Right atrium auricular region (tissue), 2 donors: Measurements from ENCODE around the gene TBPL1. TPM values are rescaled to one million over a fixed set of nuclear protein-coding genes. Genes with fewer than 3 reads are reported as not detected.
A peak's percentile ranks its signal among the peaks of the same experiment; 100 is the strongest.

Experiments
- DNase-seq: peaks from one replicate; pipeline ENCODE4 v3.0.0-alpha.2; 2019; ENCODE audit warnings: low spot score
- H3K27ac ChIP-seq, 2 donors: fragments of 200-600 bp; sonication (generic); 1 replicate in 1 of 2; 2 replicates in 1 of 2; pipeline ENCODE4 v1.5.1; 2016 to 2019
- H3K27me3 ChIP-seq, 2 donors: fragments of 200-600 bp; sonication (generic); one replicate each; pipeline versions ENCODE4 v1.5.1 to v1.6.0; 2017 to 2019
- H3K36me3 ChIP-seq: fragments of 200-600 bp; sonication (generic); one replicate; pipeline ENCODE4 v1.5.1; 2016
- H3K4me1 ChIP-seq, 2 donors: fragments of 200-600 bp; sonication (generic); one replicate each; pipeline versions ENCODE4 v1.5.1 to v1.6.0; 2017 to 2019
- H3K4me3 ChIP-seq, 2 donors: fragments of 200-600 bp; sonication (generic); 1 replicate in 1 of 2; 2 replicates in 1 of 2; pipeline ENCODE4 v1.5.1; 2017 to 2019; ENCODE audit warnings: mild to moderate bottlenecking in 1 of 2, moderate library complexity in 1 of 2
- H3K9me3 ChIP-seq, 2 donors: fragments of 200-600 bp; sonication (generic); one replicate each; pipeline ENCODE4 v1.5.1; 2019
- total RNA-seq, 2 donors: library from RNA; depleted of rRNA; stranded (reverse); fragments of >200 nt; gene quantifications; one replicate each; pipeline ENCODE4 v1.1.0, GENCODE V29; 2016
- TF ChIP-seq, protein P1 (sequence below), 2 donors: fragments of 200-600 bp; sonication (generic); IDR thresholded peaks; one replicate each; pipeline ENCODE4 v1.5.1; 2019; ENCODE audit warnings: antibody characterized with exemption in 2 of 2

The TBPL1 gene
- total RNA-seq, 2 donors from 2014 or later = 18.9 to 22.6 TPM

DNA sequence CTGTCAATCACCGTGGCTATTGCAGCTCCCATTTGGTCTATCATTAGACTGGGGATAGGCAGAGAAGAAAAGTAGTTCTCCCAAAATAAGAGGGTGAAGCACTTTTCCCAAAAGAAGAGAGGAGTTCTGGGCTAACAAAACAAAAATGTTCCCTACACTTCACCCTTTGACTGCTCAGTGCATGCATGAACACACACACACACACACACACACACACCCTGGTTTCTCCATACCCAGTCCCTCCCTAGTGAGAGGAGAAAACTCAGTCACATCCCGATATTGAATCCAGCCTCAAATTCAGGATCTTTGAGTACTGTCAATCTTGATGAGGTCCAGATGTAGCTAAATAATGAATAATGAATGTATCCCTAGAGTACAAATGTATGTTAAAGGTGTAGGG is 4.6 kb upstream of the TBPL1 start:
- DNase-seq = no peak
- Histone ChIP-seq H3K9me3 (no peaks in the 10 kb centered on the region), H3K27ac (no peak overlapping the region), H3K27me3 (no peaks in the 10 kb centered on the region), H3K36me3 (no peaks in the 10 kb centered on the region), H3K4me3 (no peak overlapping the region), H3K4me1 (peaks cover 0 to 12% of the 10 kb centered on the region in 2 donors)
- TF ChIP-seq, protein P1, sequence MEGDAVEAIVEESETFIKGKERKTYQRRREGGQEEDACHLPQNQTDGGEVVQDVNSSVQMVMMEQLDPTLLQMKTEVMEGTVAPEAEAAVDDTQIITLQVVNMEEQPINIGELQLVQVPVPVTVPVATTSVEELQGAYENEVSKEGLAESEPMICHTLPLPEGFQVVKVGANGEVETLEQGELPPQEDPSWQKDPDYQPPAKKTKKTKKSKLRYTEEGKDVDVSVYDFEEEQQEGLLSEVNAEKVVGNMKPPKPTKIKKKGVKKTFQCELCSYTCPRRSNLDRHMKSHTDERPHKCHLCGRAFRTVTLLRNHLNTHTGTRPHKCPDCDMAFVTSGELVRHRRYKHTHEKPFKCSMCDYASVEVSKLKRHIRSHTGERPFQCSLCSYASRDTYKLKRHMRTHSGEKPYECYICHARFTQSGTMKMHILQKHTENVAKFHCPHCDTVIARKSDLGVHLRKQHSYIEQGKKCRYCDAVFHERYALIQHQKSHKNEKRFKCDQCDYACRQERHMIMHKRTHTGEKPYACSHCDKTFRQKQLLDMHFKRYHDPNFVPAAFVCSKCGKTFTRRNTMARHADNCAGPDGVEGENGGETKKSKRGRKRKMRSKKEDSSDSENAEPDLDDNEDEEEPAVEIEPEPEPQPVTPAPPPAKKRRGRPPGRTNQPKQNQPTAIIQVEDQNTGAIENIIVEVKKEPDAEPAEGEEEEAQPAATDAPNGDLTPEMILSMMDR (IDR thresholded peaks at IDR 0.05) = no peak

DNA sequence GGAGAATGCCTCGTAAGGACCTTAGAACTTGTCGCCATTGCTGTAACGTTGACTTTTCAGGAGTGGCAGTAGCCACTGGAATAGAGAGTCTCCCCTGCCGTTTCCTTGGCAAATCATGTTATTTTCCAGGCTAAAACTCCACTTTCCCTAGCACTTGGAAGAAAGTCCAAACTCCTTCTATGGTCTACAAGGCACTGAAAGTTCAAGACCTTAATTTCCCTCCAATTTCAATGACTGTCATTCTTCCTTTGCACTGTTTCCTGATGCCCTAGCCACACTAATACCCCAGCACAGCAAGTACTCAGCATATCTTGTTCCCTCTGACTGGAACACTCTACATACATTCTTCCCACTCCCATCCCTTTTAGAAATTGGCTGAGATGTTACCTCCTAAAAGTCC is 1.8 kb upstream of the TBPL1 start:
- peaks cover 0 to 31% of the 10 kb centered on the region in 2 donors for H3K4me1 ChIP-seq
- H3K27ac ChIP-seq = peak overlapping the region; percentile 97
- no peaks in the 10 kb centered on the region for H3K27me3 ChIP-seq
- no peaks in the 10 kb centered on the region for H3K36me3 ChIP-seq
- TF ChIP-seq, protein P1 (IDR thresholded peaks at IDR 0.05) = no peak
- DNase-seq = no peak
- H3K9me3 ChIP-seq = no peaks in the 10 kb centered on the region
- H3K4me3 ChIP-seq = peak overlapping the region in 1 of 2 donors; percentile 94

DNA sequence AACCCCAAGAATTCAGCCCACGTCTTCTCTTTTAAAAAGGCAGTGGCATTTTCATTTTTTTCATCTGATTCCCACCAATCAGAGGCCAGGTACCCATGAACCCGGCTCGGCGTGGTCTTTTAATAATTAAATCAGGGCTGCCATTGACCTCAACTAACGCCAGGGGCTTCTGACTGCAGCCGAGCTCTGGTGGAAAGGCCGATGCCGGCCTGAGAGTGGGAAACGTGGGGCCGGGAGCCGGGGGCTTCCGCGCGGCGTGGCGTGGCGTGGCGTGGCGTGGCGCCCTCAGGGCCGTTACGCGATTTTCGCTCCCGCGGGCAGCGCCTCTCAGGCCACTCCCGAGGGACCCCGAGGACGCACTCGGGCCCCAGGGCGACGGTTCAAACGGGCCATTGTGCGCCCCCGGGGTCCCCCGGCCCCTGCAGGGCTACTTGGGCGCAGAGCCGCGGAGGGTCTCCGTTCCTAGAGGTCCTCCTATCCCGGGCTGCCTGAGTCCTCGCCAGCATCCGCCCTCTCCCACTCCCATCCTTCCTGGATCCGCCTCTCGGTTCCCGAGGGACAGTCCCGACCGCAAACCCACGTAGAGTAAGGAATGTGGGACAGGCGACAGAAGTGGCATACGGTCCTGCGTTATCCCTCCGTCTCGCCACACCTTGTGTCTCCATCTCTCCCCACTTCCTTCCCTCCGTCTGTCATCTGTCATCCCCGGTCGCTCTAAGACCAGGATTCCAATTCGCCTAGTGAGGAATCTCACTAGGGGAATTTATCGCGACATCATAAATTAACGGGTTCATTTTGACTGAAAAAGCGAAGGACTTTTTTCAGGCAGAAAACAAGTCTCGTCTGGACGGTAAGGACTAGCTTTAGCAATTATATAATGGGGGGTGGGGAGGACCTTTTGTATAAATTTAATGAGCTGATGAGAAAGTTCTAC is 876 bp upstream of the TBPL1 start:
- no peaks in the 10 kb centered on the region for H3K9me3 ChIP-seq
- H3K27me3 ChIP-seq = no peaks in the 10 kb centered on the region
- peak; percentile 64 for DNase-seq
- H3K4me1 ChIP-seq = peaks cover 0 to 31% of the 10 kb centered on the region in 2 donors
- no peaks in the 10 kb centered on the region for H3K36me3 ChIP-seq
- TF ChIP-seq, protein P1 (IDR thresholded peaks at IDR 0.05) = peak in 1 of 2 donors; percentile 53
- H3K27ac ChIP-seq = peak overlapping the region; percentile 97
- H3K4me3 ChIP-seq = peak overlapping the region; percentile 94 to 99

- H3K27me3 ChIP-seq = no peaks in the 10 kb centered on the region
- peaks cover 0 to 43% of the 10 kb centered on the region in 2 donors for H3K4me1 ChIP-seq
- no peaks in the 10 kb centered on the region for H3K36me3 ChIP-seq
- TF ChIP-seq, protein P1 (IDR thresholded peaks at IDR 0.05) = no peak
- peak overlapping the region; percentile 94 to 99 for H3K4me3 ChIP-seq
- no peak for DNase-seq
- H3K27ac ChIP-seq = peak overlapping the region; percentile 97
- no peaks in the 10 kb centered on the region for H3K9me3 ChIP-seq
Observed at GRCh38 chr6:133953634-133954415, 801 bp downstream of the TBPL1 start.

DNA sequence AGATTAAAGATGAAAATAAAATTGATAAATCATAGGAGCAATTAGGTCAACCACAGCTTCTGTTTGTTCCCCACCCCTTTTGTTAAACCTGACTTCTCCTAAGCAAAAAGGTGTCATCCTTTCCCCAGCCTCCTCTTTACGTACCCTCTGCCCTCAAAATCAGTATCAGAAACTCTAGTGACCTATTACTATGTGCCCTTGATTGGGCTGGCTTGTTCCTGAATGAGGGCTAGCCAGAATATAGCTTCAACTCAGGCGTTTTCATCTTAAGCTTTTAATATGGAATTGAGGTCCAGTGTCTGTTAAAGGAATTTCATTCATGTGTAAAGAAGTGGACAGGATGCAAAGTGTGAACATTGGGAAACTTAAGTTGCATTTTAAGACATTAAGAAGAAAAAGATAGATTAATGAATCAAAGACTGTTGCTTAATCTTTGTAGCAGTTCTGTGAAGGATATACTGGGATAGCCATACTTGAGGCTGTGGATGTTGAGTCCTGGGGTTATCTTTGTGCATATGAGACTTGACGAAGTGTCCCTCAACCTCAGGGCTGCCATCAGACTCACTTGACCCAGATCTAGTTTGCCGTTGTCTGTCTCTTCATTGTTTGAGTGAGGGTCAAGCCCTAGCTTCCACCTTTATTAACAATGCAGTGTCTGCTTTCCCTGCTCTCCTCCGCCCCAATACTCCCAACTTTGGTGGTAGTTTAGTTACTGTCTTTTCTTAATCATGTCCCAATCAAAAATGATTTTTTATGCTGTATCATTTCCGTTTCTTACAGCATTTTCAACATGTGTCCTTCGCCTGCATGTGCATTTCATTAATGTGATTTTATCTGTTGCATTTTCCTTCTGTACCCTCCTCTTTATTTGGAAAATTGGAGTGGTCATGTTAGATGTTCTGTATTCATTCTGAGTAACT is 1.9 kb downstream of the TBPL1 start:
- peaks cover 0 to 54% of the 10 kb centered on the region in 2 donors for H3K4me1 ChIP-seq
- H3K36me3 ChIP-seq = no peaks in the 10 kb centered on the region
- no peaks in the 10 kb centered on the region for H3K27me3 ChIP-seq
- no peak overlapping the region for H3K4me3 ChIP-seq
- DNase-seq = no peak
- TF ChIP-seq, protein P1 (IDR thresholded peaks at IDR 0.05) = no peak
- no peak overlapping the region for H3K27ac ChIP-seq
- no peaks in the 10 kb centered on the region for H3K9me3 ChIP-seq
